HCT116 (cell line): Measurements from ENCODE around the gene LDB2.

Experiments
- ATF3 ChIP-seq: IDR thresholded peaks from 2 replicates; pipeline ENCODE4 v1.6.1; 2012
- CTCF ChIP-seq, 3 experiments: fragments of 200-600 bp in 1 of 3; sonication (generic) in 1 of 3; IDR thresholded peaks in 2 of 3; conservative IDR thresholded peaks in 1 of 3; 2 replicates each; pipeline ENCODE4 v1.5.1; 2012 to 2017; ENCODE audit warnings: low read depth in 2 of 3, low read length in 2 of 3, antibody characterized with exemption in 1 of 3, borderline replicate concordance in 1 of 3, control low read depth in 1 of 3, mild to moderate bottlenecking in 1 of 3, mixed read lengths in 1 of 3, mixed run types in 1 of 3, moderate library complexity in 1 of 3; ENCODE audit not compliant: insufficient read depth in 1 of 3
- ELF1 ChIP-seq: IDR thresholded peaks from 2 replicates; pipeline ENCODE4 v1.6.1; 2012; ENCODE audit warnings: low read depth, borderline replicate concordance
- EZH2 ChIP-seq: fragments of 200-600 bp; sonication (generic); IDR thresholded peaks from 2 replicates; pipeline ENCODE4 v1.6.1; 2017; ENCODE audit warnings: antibody characterized with exemption, mixed run types
- JUND ChIP-seq: IDR thresholded peaks from 2 replicates; pipeline ENCODE4 v1.6.1; 2012
- MAX ChIP-seq: IDR thresholded peaks from 2 replicates; pipeline ENCODE4 v1.6.1; 2012
- POLR2A ChIP-seq: IDR thresholded peaks from 2 replicates; pipeline ENCODE4 v1.7.0; 2011; ENCODE audit warnings: borderline replicate concordance; ENCODE audit not compliant: insufficient read depth, insufficient read length; ENCODE audit errors: extremely low read depth
- POLR2AphosphoS5 ChIP-seq: IDR thresholded peaks from 2 replicates; pipeline ENCODE4 v1.6.1; 2011; ENCODE audit warnings: mild to moderate bottlenecking, low read depth, low read length, moderate library complexity
- REST ChIP-seq: IDR thresholded peaks from 2 replicates; pipeline ENCODE4 v1.6.1; 2012; ENCODE audit warnings: low read depth
- SIN3A ChIP-seq: IDR thresholded peaks from 2 replicates; pipeline ENCODE4 v1.6.1; 2012; ENCODE audit warnings: low read depth
- SP1 ChIP-seq: IDR thresholded peaks from 2 replicates; pipeline ENCODE4 v1.6.1; 2012; ENCODE audit warnings: low read depth
- ZNF274 ChIP-seq: fragments of 200-500 bp; sonication (Bioruptor generic); IDR thresholded peaks from 2 replicates; pipeline ENCODE4 v1.6.1; 2014; ENCODE audit warnings: mild to moderate bottlenecking, low read depth, low read length, inconsistent platforms

GRCh38 chr4:16684097-16684496 is 214.3 kb downstream of the LDB2 start:
- TF ChIP-seq POLR2A (no peak), ELF1 (no peak), CTCF (IDR thresholded peaks at IDR 0.05 in 2 of 3, conservative IDR thresholded peaks at IDR 0.05 in 1 of 3; ENCODE audit: borderline replicate concordance in 1 of 3, insufficient read depth in 1 of 3, low read depth in 2 of 3, low read length in 2 of 3) (no peak), ZNF274 (no peak), MAX (no peak), REST (no peak), EZH2 (no peak), POLR2AphosphoS5 (no peak), SIN3A (no peak), SP1 (no peak), JUND (no peak), ATF3 (no peak)
